H9 (cell line): ENCODE data around the gene GPR107. TPM values are rescaled to one million over a fixed set of nuclear protein-coding genes. Genes with fewer than 3 reads are reported as not detected.

Experiments used
- DNase-seq: peaks from one replicate; pipeline ENCODE4 v3.0.0-alpha.2; 2017
- H2AFZ ChIP-seq: one replicate; pipeline ENCODE4 v1.6.1; 2013; ENCODE audit warnings: mild to moderate bottlenecking, low read length, control low read depth, moderate library complexity
- H2AK5ac ChIP-seq: 2 replicates; pipeline ENCODE4 v1.6.1; 2013; ENCODE audit warnings: low read length, control low read depth, mixed read lengths; ENCODE audit not compliant: insufficient read length
- H2BK120ac ChIP-seq: one replicate; pipeline ENCODE4 v1.6.1; 2013; ENCODE audit warnings: low read depth, mild to moderate bottlenecking, low read length, control low read depth, inconsistent platforms; ENCODE audit not compliant: poor library complexity, severe bottlenecking
- H2BK12ac ChIP-seq: 2 replicates; pipeline ENCODE4 v1.6.1; 2013; ENCODE audit warnings: low read length, control low read depth, mixed read lengths, low read depth; ENCODE audit not compliant: insufficient read length
- H2BK15ac ChIP-seq: 2 replicates; pipeline ENCODE4 v1.6.1; 2013; ENCODE audit warnings: low read depth, low read length, control low read depth
- H2BK20ac ChIP-seq: one replicate; pipeline ENCODE4 v1.6.1; 2013; ENCODE audit warnings: low read depth, mild to moderate bottlenecking, low read length, control low read depth, inconsistent platforms; ENCODE audit not compliant: poor library complexity, severe bottlenecking
- H2BK5ac ChIP-seq: 2 replicates; pipeline ENCODE4 v1.6.1; 2013; ENCODE audit warnings: low read length, control low read depth, mixed read lengths; ENCODE audit not compliant: insufficient read length
- H3K14ac ChIP-seq: 2 replicates; pipeline ENCODE4 v1.6.1; 2013; ENCODE audit warnings: low read length, control low read depth; ENCODE audit not compliant: insufficient read depth
- H3K18ac ChIP-seq: 2 replicates; pipeline ENCODE4 v1.6.1; 2013; ENCODE audit warnings: low read depth, mild to moderate bottlenecking, mixed read lengths, low read length, control low read depth; ENCODE audit not compliant: insufficient read length
- H3K23ac ChIP-seq: 2 replicates; pipeline ENCODE4 v1.6.1; 2013; ENCODE audit warnings: low read length, control low read depth, mixed read lengths, low read depth; ENCODE audit not compliant: insufficient read length
- H3K23me2 ChIP-seq: 2 replicates; pipeline ENCODE4 v1.6.1; 2013; ENCODE audit warnings: low read depth, mild to moderate bottlenecking, mixed read lengths, low read length, control low read depth; ENCODE audit not compliant: insufficient read length, poor library complexity, severe bottlenecking
- H3K27ac ChIP-seq: 2 replicates; pipeline ENCODE4 v1.5.1; 2013; ENCODE audit warnings: low read length, control low read depth, mixed read lengths, low read depth; ENCODE audit not compliant: insufficient read length
- H3K27me3 ChIP-seq: 2 replicates; pipeline ENCODE4 v1.6.1; 2013; ENCODE audit warnings: low read length, control low read depth, inconsistent platforms; ENCODE audit not compliant: insufficient read depth
- H3K4ac ChIP-seq: 2 replicates; pipeline ENCODE4 v1.6.1; 2013; ENCODE audit warnings: low read depth, mild to moderate bottlenecking, control low read depth, inconsistent platforms, low read length, moderate library complexity
- H3K4me1 ChIP-seq: 2 replicates; pipeline ENCODE4 v1.6.1; 2013; ENCODE audit warnings: low read length, control low read depth, inconsistent platforms; ENCODE audit not compliant: insufficient read depth
- H3K4me2 ChIP-seq: 2 replicates; pipeline ENCODE4 v1.6.1; 2013; ENCODE audit warnings: low read length, control low read depth, mixed read lengths; ENCODE audit not compliant: insufficient read length, insufficient read depth
- H3K56ac ChIP-seq: 2 replicates; pipeline ENCODE4 v1.6.1; 2013; ENCODE audit warnings: low read depth, mild to moderate bottlenecking, mixed read lengths, low read length, control low read depth; ENCODE audit not compliant: insufficient read length
- H3K79me1 ChIP-seq: 2 replicates; pipeline ENCODE4 v1.6.1; 2013; ENCODE audit warnings: low read depth, mild to moderate bottlenecking, moderate library complexity, low read length, control low read depth, inconsistent platforms; ENCODE audit not compliant: insufficient read depth, poor library complexity, severe bottlenecking
- H3K79me2 ChIP-seq: 2 replicates; pipeline ENCODE4 v1.6.1; 2013; ENCODE audit warnings: low read length, control low read depth, inconsistent platforms; ENCODE audit not compliant: insufficient read depth
- H3K9ac ChIP-seq: 2 replicates; pipeline ENCODE4 v1.6.1; 2013; ENCODE audit warnings: low read length, control low read depth, mixed read lengths; ENCODE audit not compliant: insufficient read length; ENCODE audit errors: extremely low read depth
- H3K9me3 ChIP-seq: one replicate; pipeline ENCODE4 v1.6.1; 2013; ENCODE audit warnings: low read depth, low read length, inconsistent platforms; ENCODE audit not compliant: control insufficient read depth
- H3T11ph ChIP-seq: one replicate; pipeline ENCODE4 v1.6.1; 2013; ENCODE audit warnings: mild to moderate bottlenecking, low read length, control low read depth, inconsistent platforms
- H4K20me1 ChIP-seq: one replicate; pipeline ENCODE4 v1.6.1; 2013; ENCODE audit not compliant: control insufficient read depth, insufficient read length, insufficient read depth
- H4K5ac ChIP-seq: 2 replicates; pipeline ENCODE4 v1.6.1; 2013; ENCODE audit warnings: low read depth, mild to moderate bottlenecking, mixed read lengths, low read length, control low read depth; ENCODE audit not compliant: insufficient read length
- H4K8ac ChIP-seq: replicated peaks from 2 replicates; pipeline ENCODE4 v1.6.1; 2013; ENCODE audit warnings: low read length, control low read depth, mixed read lengths, low read depth; ENCODE audit not compliant: insufficient read length
- H4K91ac ChIP-seq: 2 replicates; pipeline ENCODE4 v1.6.1; 2013; ENCODE audit warnings: low read depth, mild to moderate bottlenecking, moderate library complexity, mixed read lengths, low read length, control low read depth; ENCODE audit not compliant: insufficient read length
- H3K27ac Mint-ChIP-seq, 3 experiments: 2 replicates in 2 of 3; 3 replicates in 1 of 3; pipeline ENCODE4 v1.8.0; 2020 to 2021; ENCODE audit warnings: mixed read lengths in 3 of 3, mild to moderate bottlenecking in 1 of 3, moderate library complexity in 1 of 3
- H3K27me3 Mint-ChIP-seq: 2 replicates; pipeline ENCODE4 v1.8.0; 2021; ENCODE audit warnings: low read depth, mild to moderate bottlenecking, moderate library complexity, mixed read lengths
- H3K36me3 Mint-ChIP-seq, 3 experiments: 2 replicates in 2 of 3; 3 replicates in 1 of 3; pipeline ENCODE4 v1.8.0; 2020 to 2021; ENCODE audit warnings: low read depth in 3 of 3, mixed read lengths in 3 of 3; ENCODE audit not compliant: insufficient read depth in 1 of 3
- H3K4me1 Mint-ChIP-seq, 2 experiments: 2 replicates each; pipeline ENCODE4 v1.8.0; 2020; ENCODE audit warnings: mixed read lengths in 2 of 2
- H3K4me3 Mint-ChIP-seq, 2 experiments: 2 replicates in 1 of 2; 3 replicates in 1 of 2; pipeline ENCODE4 v1.8.0; 2020 to 2021; ENCODE audit warnings: mild to moderate bottlenecking in 2 of 2, mixed read lengths in 2 of 2, moderate library complexity in 1 of 2
- H3K9me3 Mint-ChIP-seq, 2 experiments: 2 replicates in 1 of 2; 3 replicates in 1 of 2; pipeline ENCODE4 v1.8.0; 2020; ENCODE audit warnings: mild to moderate bottlenecking in 2 of 2, mixed read lengths in 2 of 2, moderate library complexity in 1 of 2
- CTCF ChIP-seq: fragments of 200-600 bp; sonication (generic); conservative IDR thresholded peaks from 3 replicates; pipeline ENCODE4 v1.8.0; 2021; ENCODE audit warnings: antibody characterized with exemption, mild to moderate bottlenecking
- WGBS: extraction: QIAGEN DNeasy Blood & Tissue Kit; methylation state at CpG from one replicate; pipeline ENCODE4 v1.1.7; 2013; ENCODE audit warnings: missing lambda C conversion rate, low lambda C conversion rate, mixed read lengths; ENCODE audit not compliant: insufficient read length; ENCODE audit errors: extremely low coverage; 5-methylcytosine and 5-hydroxymethylcytosine counted together
- total RNA-seq: library from RNA; stranded (reverse); gene quantifications from 2 replicates; pipeline ENCODE4 v1.2.1, GENCODE V29; 2021

GPR107 gene
- total RNA-seq, 1 experiment from 2014 or later: 38.0 TPM

DNA sequence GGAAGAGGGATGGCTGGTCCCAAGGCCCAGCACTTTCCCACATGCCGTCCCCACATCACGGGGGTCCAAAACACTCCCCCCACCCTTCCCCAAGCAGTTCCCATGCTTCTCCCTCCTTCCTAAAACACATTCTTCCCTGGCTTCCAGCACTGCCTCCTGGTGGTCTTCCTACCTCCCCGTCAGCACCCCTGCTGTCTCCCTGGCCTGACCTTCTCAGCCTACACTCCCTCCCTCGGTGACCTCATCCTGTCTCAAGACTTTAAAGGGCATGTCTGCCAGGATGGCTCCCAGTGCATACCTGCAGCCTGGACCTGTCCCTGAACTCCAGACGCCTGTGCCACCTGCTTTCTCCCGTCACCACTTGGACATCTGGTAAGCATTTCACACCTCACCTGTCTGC lies 114.2 kb downstream of the GPR107 start:
- Mint-ChIP-seq H3K27me3 (peaks cover 27% of the 10 kb centered on the region), H3K27ac (peak overlapping the region in 1 of 3 experiments; percentile 3; a peak in 2 of 7 replicates), H3K4me3 (peak overlapping the region in 1 of 2 experiments; percentile 35; a peak in 1 of 5 replicates), H3K4me1 (peaks cover 13 to 26% of the 10 kb centered on the region in 2 experiments), H3K36me3 (no peaks in the 10 kb centered on the region), H3K9me3 (no peaks in the 10 kb centered on the region; a peak in 1 of 5 replicates)
- H3K23me2 ChIP-seq: peaks cover 7% of the 10 kb centered on the region
- no peak overlapping the region for H3K56ac ChIP-seq
- no peak overlapping the region for H3K27ac ChIP-seq
- no peaks in the 10 kb centered on the region for H3K27me3 ChIP-seq
- H4K5ac ChIP-seq: no peak overlapping the region
- no peaks in the 10 kb centered on the region for H3K79me2 ChIP-seq
- no peak overlapping the region for H3K4me2 ChIP-seq
- H3K9ac ChIP-seq: no peak overlapping the region
- no peak overlapping the region for H3K18ac ChIP-seq
- H3K9me3 ChIP-seq: no peaks in the 10 kb centered on the region
- H2AFZ ChIP-seq: no peak overlapping the region
- H3T11ph ChIP-seq: no peak overlapping the region
- H4K91ac ChIP-seq: no peak overlapping the region
- DNase-seq: peak; percentile 69
- no peak overlapping the region for H3K23ac ChIP-seq
- H3K4ac ChIP-seq: no peak overlapping the region
- H4K20me1 ChIP-seq: no peaks in the 10 kb centered on the region
- H2BK20ac ChIP-seq: no peak overlapping the region
- TF ChIP-seq CTCF: peak; percentile 59; the same call in 2 of the 3 replicates
- H2BK15ac ChIP-seq: no peak overlapping the region
- H3K79me1 ChIP-seq: no peaks in the 10 kb centered on the region
- no peaks in the 10 kb centered on the region for H3K4me1 ChIP-seq
- H2AK5ac ChIP-seq: no peak overlapping the region
- no peak overlapping the region for H2BK5ac ChIP-seq
- no CpG with 5 or more reads among the region's 6 CpGs for WGBS
- H4K8ac ChIP-seq: no peak overlapping the region
- no peak overlapping the region for H3K14ac ChIP-seq
- H2BK12ac ChIP-seq: no peak overlapping the region
- no peak overlapping the region for H2BK120ac ChIP-seq
